ENCODE data around the gene CHD6. TPM values are rescaled to one million over a fixed set of nuclear protein-coding genes. Genes with fewer than 3 reads are reported as not detected.

Gene CHD6
- total and polyA plus RNA-seq, 4 donors, result 3.3 to 23.4 (median 18.2) TPM

DNA sequence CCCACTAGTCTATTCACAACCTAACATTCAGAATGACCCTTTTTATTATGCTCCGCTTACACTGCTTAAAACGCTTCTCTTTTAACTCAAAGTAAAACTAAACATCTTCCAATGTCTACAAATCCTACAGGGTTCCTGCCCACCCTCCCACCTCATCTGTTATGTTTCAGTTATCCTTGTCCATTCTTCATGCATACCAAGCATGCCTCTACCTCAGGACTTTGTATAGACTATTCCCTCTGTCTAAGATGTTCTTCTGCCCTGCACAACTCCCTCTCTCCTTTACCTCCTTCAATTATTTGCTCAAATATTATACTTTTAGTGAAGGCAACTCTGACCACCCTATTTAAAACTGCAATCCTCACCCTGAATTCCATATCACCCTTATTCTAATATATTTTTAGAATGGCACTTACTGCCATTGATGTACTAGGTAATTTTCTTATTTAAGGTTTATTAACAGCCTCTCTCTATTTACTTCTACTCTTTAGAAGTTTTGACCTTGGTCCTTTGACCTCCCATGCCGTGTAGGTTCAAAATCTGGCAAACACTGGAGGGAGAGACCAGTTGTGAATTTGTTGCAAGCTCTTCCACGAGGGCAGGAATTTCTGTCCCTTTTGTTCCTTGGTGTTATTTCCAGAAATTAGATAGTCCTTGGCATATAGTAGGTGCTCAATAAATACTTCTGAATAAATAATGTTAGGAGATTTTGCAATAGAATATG is 111.8 kb downstream of the CHD6 start:
- WGBS, result 70% methylated on average over 4 of the region's 4 CpGs
- no peak for DNase-seq (ENCODE audit: low spot score)
- peaks cover 14 to 39% (median 31%) of the 10 kb centered on the region in 4 donors for H3K4me1 ChIP-seq (ENCODE audit: control insufficient read depth in 4 of 4, insufficient read depth in 4 of 4, low read length in 3 of 4)
- no peak overlapping the region for H3K4me3 ChIP-seq (ENCODE audit: low read depth in 1 of 3, low read length in 3 of 3)
- peaks cover 0 to 3% (median 0%) of the 10 kb centered on the region in 4 donors for H3K9me3 ChIP-seq (ENCODE audit: control insufficient read depth in 4 of 4, low read length in 3 of 4)
- H3K27me3 ChIP-seq (ENCODE audit: control insufficient read depth in 4 of 4, insufficient read depth in 4 of 4, low read length in 3 of 4), result no peaks in the 10 kb centered on the region
- peaks cover 0 to 2% (median 0%) of the 10 kb centered on the region in 4 donors for H3K36me3 ChIP-seq (ENCODE audit: control insufficient read depth in 4 of 4, insufficient read depth in 3 of 4, low read depth in 1 of 4, low read length in 3 of 4)
- no peak overlapping the region for H3K27ac ChIP-seq (ENCODE audit: low read depth in 1 of 2, low read length in 2 of 2)
- TF ChIP-seq HNF4A (conservative IDR thresholded peaks at IDR 0.05), result peak; percentile 51 to 62
- TF ChIP-seq, protein P1, sequence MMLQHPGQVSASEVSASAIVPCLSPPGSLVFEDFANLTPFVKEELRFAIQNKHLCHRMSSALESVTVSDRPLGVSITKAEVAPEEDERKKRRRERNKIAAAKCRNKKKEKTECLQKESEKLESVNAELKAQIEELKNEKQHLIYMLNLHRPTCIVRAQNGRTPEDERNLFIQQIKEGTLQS (IDR thresholded peaks at IDR 0.05), result no peak
- TF ChIP-seq RXRA (IDR thresholded peaks at IDR 0.05), result peak in 1 of 2 donors; percentile 21
- no peak for TF ChIP-seq FOXA2 (IDR thresholded peaks at IDR 0.05)
- TF ChIP-seq SP1 (IDR thresholded peaks at IDR 0.05), result no peak
- no peak overlapping the region for H3K9ac ChIP-seq (ENCODE audit: low read depth in 1 of 2, low read length in 2 of 2)

DNA sequence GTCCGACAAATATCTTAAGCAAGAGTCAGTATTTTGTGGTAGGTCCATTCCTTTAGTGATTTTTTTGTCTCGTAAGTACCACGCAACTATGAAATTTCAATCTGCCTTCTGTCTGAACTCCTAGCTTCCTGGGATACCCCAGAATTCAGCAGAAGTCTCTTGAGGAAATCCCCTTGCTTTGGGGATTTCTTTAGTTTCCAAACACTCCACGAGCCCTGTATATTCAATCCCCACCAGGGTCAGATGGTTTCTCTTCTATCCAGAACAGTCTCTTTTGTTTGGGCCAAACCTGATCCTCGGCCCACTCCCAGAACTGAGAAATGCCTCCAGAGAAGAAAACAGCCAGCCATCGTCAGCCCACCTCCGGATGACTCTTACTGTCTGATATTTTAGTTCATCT is 113.0 kb downstream of the CHD6 start:
- no peaks in the 10 kb centered on the region for H3K27me3 ChIP-seq (ENCODE audit: control insufficient read depth in 4 of 4, insufficient read depth in 4 of 4, low read length in 3 of 4)
- peaks cover 0 to 2% (median 0%) of the 10 kb centered on the region in 4 donors for H3K36me3 ChIP-seq (ENCODE audit: control insufficient read depth in 4 of 4, insufficient read depth in 3 of 4, low read depth in 1 of 4, low read length in 3 of 4)
- WGBS, result 95% methylated on average over 7 of the region's 7 CpGs
- H3K27ac ChIP-seq (ENCODE audit: low read depth in 1 of 2, low read length in 2 of 2), result no peak overlapping the region
- H3K4me1 ChIP-seq (ENCODE audit: control insufficient read depth in 4 of 4, insufficient read depth in 4 of 4, low read length in 3 of 4), result peaks cover 11 to 27% (median 19%) of the 10 kb centered on the region in 4 donors
- H3K9ac ChIP-seq (ENCODE audit: low read depth in 1 of 2, low read length in 2 of 2), result no peak overlapping the region
- no peak overlapping the region for H3K4me3 ChIP-seq (ENCODE audit: low read depth in 1 of 3, low read length in 3 of 3)
- no peak for DNase-seq (ENCODE audit: low spot score)
- TF ChIP-seq, protein P2, sequence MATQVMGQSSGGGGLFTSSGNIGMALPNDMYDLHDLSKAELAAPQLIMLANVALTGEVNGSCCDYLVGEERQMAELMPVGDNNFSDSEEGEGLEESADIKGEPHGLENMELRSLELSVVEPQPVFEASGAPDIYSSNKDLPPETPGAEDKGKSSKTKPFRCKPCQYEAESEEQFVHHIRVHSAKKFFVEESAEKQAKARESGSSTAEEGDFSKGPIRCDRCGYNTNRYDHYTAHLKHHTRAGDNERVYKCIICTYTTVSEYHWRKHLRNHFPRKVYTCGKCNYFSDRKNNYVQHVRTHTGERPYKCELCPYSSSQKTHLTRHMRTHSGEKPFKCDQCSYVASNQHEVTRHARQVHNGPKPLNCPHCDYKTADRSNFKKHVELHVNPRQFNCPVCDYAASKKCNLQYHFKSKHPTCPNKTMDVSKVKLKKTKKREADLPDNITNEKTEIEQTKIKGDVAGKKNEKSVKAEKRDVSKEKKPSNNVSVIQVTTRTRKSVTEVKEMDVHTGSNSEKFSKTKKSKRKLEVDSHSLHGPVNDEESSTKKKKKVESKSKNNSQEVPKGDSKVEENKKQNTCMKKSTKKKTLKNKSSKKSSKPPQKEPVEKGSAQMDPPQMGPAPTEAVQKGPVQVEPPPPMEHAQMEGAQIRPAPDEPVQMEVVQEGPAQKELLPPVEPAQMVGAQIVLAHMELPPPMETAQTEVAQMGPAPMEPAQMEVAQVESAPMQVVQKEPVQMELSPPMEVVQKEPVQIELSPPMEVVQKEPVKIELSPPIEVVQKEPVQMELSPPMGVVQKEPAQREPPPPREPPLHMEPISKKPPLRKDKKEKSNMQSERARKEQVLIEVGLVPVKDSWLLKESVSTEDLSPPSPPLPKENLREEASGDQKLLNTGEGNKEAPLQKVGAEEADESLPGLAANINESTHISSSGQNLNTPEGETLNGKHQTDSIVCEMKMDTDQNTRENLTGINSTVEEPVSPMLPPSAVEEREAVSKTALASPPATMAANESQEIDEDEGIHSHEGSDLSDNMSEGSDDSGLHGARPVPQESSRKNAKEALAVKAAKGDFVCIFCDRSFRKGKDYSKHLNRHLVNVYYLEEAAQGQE (IDR thresholded peaks at IDR 0.05), result no peak
- TF ChIP-seq YY1 (IDR thresholded peaks at IDR 0.05), result no peak
- TF ChIP-seq, protein P3, sequence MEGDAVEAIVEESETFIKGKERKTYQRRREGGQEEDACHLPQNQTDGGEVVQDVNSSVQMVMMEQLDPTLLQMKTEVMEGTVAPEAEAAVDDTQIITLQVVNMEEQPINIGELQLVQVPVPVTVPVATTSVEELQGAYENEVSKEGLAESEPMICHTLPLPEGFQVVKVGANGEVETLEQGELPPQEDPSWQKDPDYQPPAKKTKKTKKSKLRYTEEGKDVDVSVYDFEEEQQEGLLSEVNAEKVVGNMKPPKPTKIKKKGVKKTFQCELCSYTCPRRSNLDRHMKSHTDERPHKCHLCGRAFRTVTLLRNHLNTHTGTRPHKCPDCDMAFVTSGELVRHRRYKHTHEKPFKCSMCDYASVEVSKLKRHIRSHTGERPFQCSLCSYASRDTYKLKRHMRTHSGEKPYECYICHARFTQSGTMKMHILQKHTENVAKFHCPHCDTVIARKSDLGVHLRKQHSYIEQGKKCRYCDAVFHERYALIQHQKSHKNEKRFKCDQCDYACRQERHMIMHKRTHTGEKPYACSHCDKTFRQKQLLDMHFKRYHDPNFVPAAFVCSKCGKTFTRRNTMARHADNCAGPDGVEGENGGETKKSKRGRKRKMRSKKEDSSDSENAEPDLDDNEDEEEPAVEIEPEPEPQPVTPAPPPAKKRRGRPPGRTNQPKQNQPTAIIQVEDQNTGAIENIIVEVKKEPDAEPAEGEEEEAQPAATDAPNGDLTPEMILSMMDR (IDR thresholded peaks at IDR 0.05; ENCODE audit: low read depth, low read length, missing input control), result no peak
- TF ChIP-seq, protein P1 (IDR thresholded peaks at IDR 0.05), result no peak
- TF ChIP-seq RXRA (IDR thresholded peaks at IDR 0.05), result no peak
- TF ChIP-seq HNF4A (conservative IDR thresholded peaks at IDR 0.05), result no peak
- TF ChIP-seq TAF1 (conservative IDR thresholded peaks at IDR 0.05), result no peak
- TF ChIP-seq FOXA2 (IDR thresholded peaks at IDR 0.05), result no peak
- peaks cover 0 to 3% (median 0%) of the 10 kb centered on the region in 4 donors for H3K9me3 ChIP-seq (ENCODE audit: control insufficient read depth in 4 of 4, low read length in 3 of 4)

DNA sequence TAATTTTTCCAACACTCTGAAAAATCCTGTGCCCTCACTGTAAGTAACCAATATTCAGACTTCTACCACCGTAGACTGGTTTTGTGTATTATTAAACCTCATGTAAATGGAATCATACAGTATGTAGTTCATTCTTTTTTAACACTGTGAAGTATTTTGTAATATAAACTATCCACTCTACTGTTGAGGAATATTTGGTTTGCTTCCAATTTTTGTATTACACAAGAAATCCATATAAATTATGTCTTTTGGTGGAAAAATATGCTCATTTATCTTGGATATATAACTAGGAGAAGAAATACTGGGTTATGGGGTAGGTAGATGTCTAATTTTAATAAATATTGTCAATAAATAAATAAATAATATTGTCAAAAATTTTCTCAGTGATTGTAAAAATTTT is 116.8 kb downstream of the CHD6 start:
- no peak overlapping the region for H3K4me3 ChIP-seq (ENCODE audit: low read depth in 1 of 3, low read length in 3 of 3)
- peaks cover 0 to 4% (median under 1%) of the 10 kb centered on the region in 4 donors for H3K36me3 ChIP-seq (ENCODE audit: control insufficient read depth in 4 of 4, insufficient read depth in 3 of 4, low read depth in 1 of 4, low read length in 3 of 4)
- H3K27me3 ChIP-seq (ENCODE audit: control insufficient read depth in 4 of 4, insufficient read depth in 4 of 4, low read length in 3 of 4), result no peaks in the 10 kb centered on the region
- H3K27ac ChIP-seq (ENCODE audit: low read depth in 1 of 2, low read length in 2 of 2), result no peak overlapping the region
- no peak overlapping the region for H3K9ac ChIP-seq (ENCODE audit: low read depth in 1 of 2, low read length in 2 of 2)
- peaks cover 0 to 14% (median 12%) of the 10 kb centered on the region in 4 donors for H3K4me1 ChIP-seq (ENCODE audit: control insufficient read depth in 4 of 4, insufficient read depth in 4 of 4, low read length in 3 of 4)
- DNase-seq (ENCODE audit: low spot score), result no peak
- H3K9me3 ChIP-seq (ENCODE audit: control insufficient read depth in 4 of 4, low read length in 3 of 4), result peaks cover 0 to 3% (median 0%) of the 10 kb centered on the region in 4 donors
- 82% methylated on average over 1 of the region's 1 CpG for WGBS
- TF ChIP-seq NR2F2 (IDR thresholded peaks at IDR 0.05), result no peak
- TF ChIP-seq JUND (IDR thresholded peaks at IDR 0.05), result no peak
- TF ChIP-seq, protein P4, sequence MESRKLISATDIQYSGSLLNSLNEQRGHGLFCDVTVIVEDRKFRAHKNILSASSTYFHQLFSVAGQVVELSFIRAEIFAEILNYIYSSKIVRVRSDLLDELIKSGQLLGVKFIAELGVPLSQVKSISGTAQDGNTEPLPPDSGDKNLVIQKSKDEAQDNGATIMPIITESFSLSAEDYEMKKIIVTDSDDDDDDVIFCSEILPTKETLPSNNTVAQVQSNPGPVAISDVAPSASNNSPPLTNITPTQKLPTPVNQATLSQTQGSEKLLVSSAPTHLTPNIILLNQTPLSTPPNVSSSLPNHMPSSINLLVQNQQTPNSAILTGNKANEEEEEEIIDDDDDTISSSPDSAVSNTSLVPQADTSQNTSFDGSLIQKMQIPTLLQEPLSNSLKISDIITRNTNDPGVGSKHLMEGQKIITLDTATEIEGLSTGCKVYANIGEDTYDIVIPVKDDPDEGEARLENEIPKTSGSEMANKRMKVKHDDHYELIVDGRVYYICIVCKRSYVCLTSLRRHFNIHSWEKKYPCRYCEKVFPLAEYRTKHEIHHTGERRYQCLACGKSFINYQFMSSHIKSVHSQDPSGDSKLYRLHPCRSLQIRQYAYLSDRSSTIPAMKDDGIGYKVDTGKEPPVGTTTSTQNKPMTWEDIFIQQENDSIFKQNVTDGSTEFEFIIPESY (IDR thresholded peaks at IDR 0.05), result no peak
- no peak for TF ChIP-seq RXRA (IDR thresholded peaks at IDR 0.05)
- TF ChIP-seq RAD21 (IDR thresholded peaks at IDR 0.05), result no peak
- no peak for TF ChIP-seq EGR1 (IDR thresholded peaks at IDR 0.05; ENCODE audit: low read depth in 2 of 2)
- no peak for TF ChIP-seq GABPA (IDR thresholded peaks at IDR 0.05 in 1 of 2, conservative IDR thresholded peaks at IDR 0.05 in 1 of 2)
- no peak for TF ChIP-seq YY1 (IDR thresholded peaks at IDR 0.05)
- TF ChIP-seq FOXA2 (IDR thresholded peaks at IDR 0.05), result no peak
- TF ChIP-seq TAF1 (conservative IDR thresholded peaks at IDR 0.05), result no peak
- no peak for TF ChIP-seq SP1 (IDR thresholded peaks at IDR 0.05)
- TF ChIP-seq, protein P5, sequence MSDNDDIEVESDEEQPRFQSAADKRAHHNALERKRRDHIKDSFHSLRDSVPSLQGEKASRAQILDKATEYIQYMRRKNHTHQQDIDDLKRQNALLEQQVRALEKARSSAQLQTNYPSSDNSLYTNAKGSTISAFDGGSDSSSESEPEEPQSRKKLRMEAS (IDR thresholded peaks at IDR 0.05), result no peak

All from liver (tissue), 9 donors.